GM12878 (cell line): Measurements from ENCODE around the gene ACTL8. TPM values are rescaled to one million over a fixed set of nuclear protein-coding genes. Genes with fewer than 3 reads are reported as not detected.

Source experiments
- ATAC-seq: fragments of 200-7000 bp; cut with Tn5 transposase; 3 replicates; pipeline ENCODE4 v1.9.1; 2020; ENCODE audit warnings: mild to moderate bottlenecking, moderate library complexity
- BruUV-seq: library from RNA; stranded (reverse); fragments of 400-500 nt; replicated peaks from 2 replicates; lab custom pipeline; 2021; lab: Mats Ljungman, UMichigan
- CTCF ChIA-PET: fragments of 300-600 bp; sonication (Branson Sonifier 250); formaldehyde crosslinking; extraction: SDS; loops from one replicate; lab custom pipeline; 2021; ENCODE audit warnings: inconsistent platforms; lab: Yijun Ruan, JAX
- POLR2A ChIA-PET: fragments of 350-600 bp; formaldehyde crosslinking; extraction: SDS; loops from one replicate; lab custom pipeline; 2021; ENCODE audit warnings: inconsistent platforms; lab: Charles Lee
- RAD21 ChIA-PET: fragments of 300-600 bp; sonication (Branson Sonifier 250); formaldehyde crosslinking; loops from one replicate; lab custom pipeline; 2023; ENCODE audit warnings: antibody characterized with exemption; ENCODE audit not compliant: unreplicated experiment; lab: Charles Lee
- SMC1A ChIA-PET: fragments of 300-600 bp; sonication (Branson Sonifier 250); formaldehyde crosslinking; loops from one replicate; lab custom pipeline; 2023; ENCODE audit not compliant: unreplicated experiment, uncharacterized antibody; lab: Charles Lee
- DNase-seq: peaks from one replicate; pipeline ENCODE4 v3.0.0-alpha.2; 2011; ENCODE audit warnings: low read depth, low spot score
- FAIRE-seq: peaks from 3 replicates; lab custom pipeline; 2011; peaks lifted over from hg19 to GRCh38; lab: Jason Lieb, UNC
- H2AFZ ChIP-seq: 2 replicates; pipeline ENCODE4 v1.6.0; 2011; ENCODE audit warnings: low read depth, low read length, control low read depth; ENCODE audit not compliant: control insufficient read depth
- H3K27ac ChIP-seq: 2 replicates; pipeline ENCODE4 v1.5.1; 2011; ENCODE audit warnings: control low read depth; ENCODE audit not compliant: control insufficient read depth, insufficient read depth
- H3K27me3 ChIP-seq, 2 experiments: replicated peaks in 1 of 2; 2 replicates each; pipeline versions ENCODE4 v1.6.0 to v1.6.1; 2011; ENCODE audit warnings: low read length in 1 of 2; ENCODE audit not compliant: control insufficient read depth in 2 of 2, insufficient read depth in 2 of 2
- H3K36me3 ChIP-seq, 2 experiments: 2 replicates each; pipeline ENCODE4 v1.5.1; 2011; ENCODE audit warnings: low read length in 1 of 2; ENCODE audit not compliant: control insufficient read depth in 2 of 2, insufficient read depth in 2 of 2
- H3K4me1 ChIP-seq: 2 replicates; pipeline ENCODE4 v1.6.1; 2011; ENCODE audit warnings: mild to moderate bottlenecking, low read length, moderate library complexity, mixed read lengths; ENCODE audit not compliant: control insufficient read depth, insufficient read depth
- H3K4me2 ChIP-seq: 2 replicates; pipeline ENCODE4 v1.6.0; 2011; ENCODE audit warnings: control low read depth; ENCODE audit not compliant: control insufficient read depth, insufficient read depth
- H3K4me3 ChIP-seq: fragments of 200-600 bp; sonication (generic); 2 replicates; pipeline ENCODE4 v1.5.1; 2016
- H3K79me2 ChIP-seq: 2 replicates; pipeline ENCODE4 v1.6.0; 2011; ENCODE audit warnings: low read length; ENCODE audit not compliant: control insufficient read depth, insufficient read depth
- H3K9ac ChIP-seq: 2 replicates; pipeline ENCODE4 v1.8.0; 2011; ENCODE audit warnings: low read length, control low read depth, mixed read lengths; ENCODE audit not compliant: control insufficient read depth, insufficient read depth
- H3K9me3 ChIP-seq: replicated peaks from 3 replicates; pipeline ENCODE4 v1.5.1; 2011; ENCODE audit warnings: mild to moderate bottlenecking, low read length; ENCODE audit not compliant: control insufficient read depth, insufficient read depth
- H4K20me1 ChIP-seq: 2 replicates; pipeline ENCODE4 v1.6.0; 2011; ENCODE audit not compliant: control insufficient read depth, insufficient read depth
- CHD1 ChIP-seq: IDR thresholded peaks from 2 replicates; pipeline ENCODE4 v1.6.1; 2012; ENCODE audit warnings: low read depth, low read length, improper control_type of control experiment
- CUX1 ChIP-seq: IDR thresholded peaks from 2 replicates; pipeline ENCODE4 v1.6.1; 2012; ENCODE audit warnings: improper control_type of control experiment, low read depth, low read length; ENCODE audit not compliant: insufficient replicate concordance
- ETV6 ChIP-seq, 2 experiments: fragments of 450-650 bp in 1 of 2; IDR thresholded peaks in 1 of 2; conservative IDR thresholded peaks in 1 of 2; 2 replicates each; pipeline ENCODE4 v1.6.1; 2014; ENCODE audit warnings: antibody characterized with exemption in 1 of 2, borderline replicate concordance in 1 of 2, low read depth in 1 of 2, mild to moderate bottlenecking in 1 of 2, moderate library complexity in 1 of 2
- MYB ChIP-seq: fragments of 150-350 bp; IDR thresholded peaks from 2 replicates; pipeline ENCODE4 v1.6.1; 2014; ENCODE audit warnings: mild to moderate bottlenecking, low read depth, low read length, borderline replicate concordance
- RFX5 ChIP-seq: IDR thresholded peaks from 2 replicates; pipeline ENCODE4 v1.6.1; 2011; ENCODE audit warnings: low read depth, low read length, improper control_type of control experiment
- ZNF592 ChIP-seq: fragments of 450-650 bp; IDR thresholded peaks from 2 replicates; pipeline ENCODE4 v1.6.1; 2017; ENCODE audit warnings: mild to moderate bottlenecking, moderate library complexity
- ZNF687 ChIP-seq: fragments of 450-650 bp; IDR thresholded peaks from 2 replicates; pipeline ENCODE4 v1.6.1; 2017; ENCODE audit warnings: mild to moderate bottlenecking, moderate library complexity
- WGBS: methylation state at CpG from one replicate; pipeline ENCODE4 v1.1.6; 2016; ENCODE audit warnings: low lambda C conversion rate; ENCODE audit not compliant: insufficient replicate concordance, insufficient coverage; ENCODE audit errors: missing lambda C conversion rate; 5-methylcytosine and 5-hydroxymethylcytosine counted together
- in situ Hi-C: fragments of 300-500 bp; cut with MboI; formaldehyde crosslinking; loops from 9 replicates; pipeline ENCODE4 v1.14.3; 2018; ENCODE audit warnings: mixed read lengths
- intact Hi-C: fragments of 100-400 bp; cut with micrococcal nuclease; formaldehyde crosslinking; loops from one replicate; pipeline ENCODE4 v1.14.2; 2022; ENCODE audit not compliant: unreplicated experiment
- polyA plus RNA-seq, 11 experiments: library from polyadenylated mRNA; depleted of rRNA in 4 of 11; unstranded in 6 of 11; stranded (reverse) in 5 of 11; fragments of >200 nt; fragmentation: Nextera tagmentation in 4 of 11; fragmentation: Illumina TruSeq in 1 of 11; extraction: Ambion mirVana in 4 of 11; extraction: Trizol in 1 of 11; gene quantifications; 1 replicate in 1 of 11; 2 replicates in 10 of 11; pipeline versions ENCODE4 v1.2.1 to v1.2.3, GENCODE V29; 2011 to 2016; ENCODE audit warnings: inconsistent platforms in 2 of 11, missing spikeins in 2 of 11, low read depth in 1 of 11
- total RNA-seq, 4 experiments: library from RNA; depleted of rRNA in 3 of 4; stranded (reverse); fragments of >200 nt in 3 of 4; fragmentation: Illumina TruSeq in 1 of 4; extraction: Trizol in 1 of 4; gene quantifications; 2 replicates each; pipeline versions ENCODE4 v1.2.1 to v1.2.3, GENCODE V29; 2013 to 2021

The ACTL8 gene
- total and polyA plus RNA-seq, 10 of the 15 experiments (the other 5 are each of a cell fraction or from before 2014, with no cell fraction given) = 0.05 to 0.27 TPM; not detected in 8

- TF ChIP-seq CUX1 = no peak
- TF ChIP-seq RFX5 = no peak
- TF ChIP-seq ETV6 (conservative IDR thresholded peaks at IDR 0.05 in 1 of 2, IDR thresholded peaks at IDR 0.05 in 1 of 2; ENCODE audit: borderline replicate concordance in 1 of 2, low read depth in 1 of 2) = no peak
Measured at GRCh38 chr1:17875171-17875881, 120.2 kb downstream of the ACTL8 start (continued).

GRCh38 chr1:17875882-17876280, 120.7 kb downstream of the ACTL8 start:
- WGBS = 51% methylated on average over 4 of the region's 4 CpGs
- intact Hi-C loops = no loop called here
- TF ChIP-seq CHD1 (no peak), ZNF687 (no peak), MYB (no peak), ZNF592 (no peak)

More at GRCh38 chr1:17875882-17876280, 120.7 kb downstream of the ACTL8 start:
- Histone ChIP-seq H3K4me2 (no peak overlapping the region), H3K4me1 (no peaks in the 10 kb centered on the region), H3K9me3 (no peaks in the 10 kb centered on the region), H3K27ac (no peak overlapping the region), H3K79me2 (no peaks in the 10 kb centered on the region), H3K27me3 (no peaks in the 10 kb centered on the region; a peak in 2 of 4 replicates), H3K4me3 (no peak overlapping the region), H3K9ac (no peak overlapping the region), H2AFZ (no peak overlapping the region), H4K20me1 (no peaks in the 10 kb centered on the region), H3K36me3 (no peaks in the 10 kb centered on the region)
- FAIRE-seq = no peak
- BruUV-seq = no TSS peak
- in situ Hi-C loops = no loop called here
- POLR2A ChIA-PET = no interaction called here
- no peak for DNase-seq
- no peak for ATAC-seq
- CTCF ChIA-PET = no interaction called here
- SMC1A ChIA-PET = no interaction called here
- RAD21 ChIA-PET = no interaction called here
